H1 (cell line): ENCODE data around the gene ASTN2. TPM values are rescaled to one million over a fixed set of nuclear protein-coding genes. Genes with fewer than 3 reads are reported as not detected.

Experiments
- CTCF ChIA-PET: fragments of 300-600 bp; sonication (Branson Sonifier 250); formaldehyde crosslinking; loops from one replicate; lab custom pipeline; 2021; ENCODE audit not compliant: partially characterized antibody; lab: Charles Lee
- POLR2A ChIA-PET: fragments of 300-600 bp; sonication (Branson Sonifier 250); formaldehyde crosslinking; loops from one replicate; lab custom pipeline; 2021; ENCODE audit warnings: inconsistent platforms; ENCODE audit not compliant: partially characterized antibody; lab: Charles Lee
- DNase-seq, 2 experiments: peaks; one replicate each; pipeline versions ENCODE4 v3.0.0 to v3.0.0-alpha.2; 2010 to 2022; ENCODE audit warnings: low spot score in 2 of 2, low read depth in 1 of 2, mixed read lengths in 1 of 2
- FAIRE-seq: peaks from 2 replicates; lab custom pipeline; 2011; peaks lifted over from hg19 to GRCh38; lab: Jason Lieb, UNC
- H2AFZ ChIP-seq: 2 replicates; pipeline ENCODE4 v1.8.1; 2012; ENCODE audit warnings: low read length, inconsistent platforms
- H2AK5ac ChIP-seq: 2 replicates; pipeline ENCODE4 v1.6.1; 2013; ENCODE audit warnings: low read depth, low read length
- H2BK120ac ChIP-seq: replicated peaks from 2 replicates; pipeline ENCODE3; 2013; ENCODE audit warnings: low read depth, low read length, inconsistent platforms
- H2BK12ac ChIP-seq: 2 replicates; pipeline ENCODE4 v1.6.1; 2013; ENCODE audit warnings: low read depth, low read length
- H2BK15ac ChIP-seq: 2 replicates; pipeline ENCODE4 v1.6.1; 2013; ENCODE audit warnings: low read length
- H2BK20ac ChIP-seq: 2 replicates; pipeline ENCODE4 v1.6.1; 2013; ENCODE audit warnings: low read length
- H2BK5ac ChIP-seq: 2 replicates; pipeline ENCODE4 v1.6.1; 2013; ENCODE audit warnings: low read depth, low read length
- H3K14ac ChIP-seq: 2 replicates; pipeline ENCODE4 v1.6.1; 2013; ENCODE audit warnings: inconsistent platforms; ENCODE audit not compliant: insufficient read length
- H3K18ac ChIP-seq: 2 replicates; pipeline ENCODE4 v1.6.1; 2013; ENCODE audit warnings: low read length; ENCODE audit errors: extremely low read depth
- H3K23ac ChIP-seq: 2 replicates; pipeline ENCODE4 v1.6.1; 2013; ENCODE audit warnings: inconsistent platforms; ENCODE audit not compliant: insufficient read length
- H3K23me2 ChIP-seq: 2 replicates; pipeline ENCODE4 v1.6.1; 2013; ENCODE audit warnings: low read depth, low read length
- H3K27ac ChIP-seq: 2 replicates; pipeline ENCODE4 v1.6.1; 2011; ENCODE audit warnings: low read depth, low read length, inconsistent platforms
- H3K27me3 ChIP-seq, 4 experiments: replicated peaks in 1 of 4; 1 replicate in 1 of 4; 2 replicates in 3 of 4; pipeline versions ENCODE4 v1.6.1 to v1.8.1; 2011 to 2013; ENCODE audit warnings: low read length in 3 of 4, mild to moderate bottlenecking in 3 of 4, inconsistent platforms in 2 of 4, mixed read lengths in 2 of 4, moderate library complexity in 1 of 4; ENCODE audit not compliant: control insufficient read depth in 3 of 4, insufficient read depth in 3 of 4; ENCODE audit errors: extremely low read depth in 1 of 4
- H3K36me3 ChIP-seq, 4 experiments: 2 replicates each; pipeline versions ENCODE4 v1.6.1 to v1.8.1; 2011 to 2013; ENCODE audit warnings: mild to moderate bottlenecking in 4 of 4, low read length in 3 of 4, moderate library complexity in 2 of 4, control low read depth in 1 of 4, inconsistent platforms in 1 of 4; ENCODE audit not compliant: insufficient read depth in 4 of 4, control insufficient read depth in 2 of 4
- H3K4ac ChIP-seq: replicated peaks from 2 replicates; pipeline ENCODE3; 2013; ENCODE audit warnings: low read length, low read depth, mixed read lengths, inconsistent platforms; ENCODE audit not compliant: insufficient read length
- H3K4me1 ChIP-seq, 4 experiments: replicated peaks in 1 of 4; 1 replicate in 1 of 4; 2 replicates in 3 of 4; pipeline versions ENCODE4 v1.6.1 to v1.8.1; 2011 to 2013; ENCODE audit warnings: low read length in 3 of 4, inconsistent platforms in 2 of 4, mixed read lengths in 1 of 4; ENCODE audit not compliant: insufficient read depth in 4 of 4, control insufficient read depth in 3 of 4
- H3K4me2 ChIP-seq, 2 experiments: 2 replicates each; pipeline versions ENCODE4 v1.6.1 to v1.8.1; 2011 to 2013; ENCODE audit warnings: low read depth in 2 of 2, low read length in 2 of 2, control low read depth in 1 of 2, inconsistent platforms in 1 of 2, mild to moderate bottlenecking in 1 of 2; ENCODE audit not compliant: insufficient read depth in 1 of 2
- H3K4me3 ChIP-seq, 4 experiments: fragments of 200-600, 300-600 bp in 1 of 4; sonication (generic), shearing (Covaris generic), sonication (Bioruptor Twin) in 1 of 4; 2 replicates each; pipeline versions ENCODE4 v1.5.1 to v1.8.1; 2011 to 2016; ENCODE audit warnings: low read length in 4 of 4, low read depth in 3 of 4, control low read depth in 2 of 4, inconsistent platforms in 2 of 4, mild to moderate bottlenecking in 2 of 4, mixed read lengths in 1 of 4, moderate library complexity in 1 of 4; ENCODE audit not compliant: insufficient read depth in 2 of 4; ENCODE audit errors: extremely low read depth in 1 of 4
- H3K56ac ChIP-seq: replicated peaks from 2 replicates; pipeline ENCODE3; 2013; ENCODE audit warnings: low read depth, mild to moderate bottlenecking, mixed read lengths, low read length, inconsistent platforms; ENCODE audit not compliant: insufficient read length
- H3K79me1 ChIP-seq: 2 replicates; pipeline ENCODE4 v1.6.1; 2013; ENCODE audit warnings: low read depth, low read length, control low read depth
- H3K79me2 ChIP-seq, 2 experiments: 2 replicates each; pipeline versions ENCODE4 v1.6.1 to v1.8.1; 2012 to 2013; ENCODE audit warnings: low read length in 2 of 2, mild to moderate bottlenecking in 2 of 2, inconsistent platforms in 1 of 2; ENCODE audit not compliant: insufficient read depth in 2 of 2, control insufficient read depth in 1 of 2
- H3K9ac ChIP-seq, 4 experiments: replicated peaks in 1 of 4; 1 replicate in 1 of 4; 2 replicates in 3 of 4; pipeline versions ENCODE4 v1.6.1 to v1.8.1; 2011 to 2013; ENCODE audit warnings: low read depth in 3 of 4, low read length in 3 of 4, control low read depth in 2 of 4, mild to moderate bottlenecking in 2 of 4, moderate library complexity in 2 of 4, inconsistent platforms in 1 of 4; ENCODE audit errors: extremely low read depth in 1 of 4
- H3K9me3 ChIP-seq, 2 experiments: 2 replicates each; pipeline versions ENCODE4 v1.6.1 to v1.8.1; 2012 to 2013; ENCODE audit warnings: mild to moderate bottlenecking in 2 of 2, moderate library complexity in 2 of 2, control low read depth in 1 of 2, inconsistent platforms in 1 of 2, low read depth in 1 of 2, low read length in 1 of 2, mixed read lengths in 1 of 2; ENCODE audit not compliant: insufficient read depth in 2 of 2
- H4K20me1 ChIP-seq, 2 experiments: replicated peaks in 1 of 2; 2 replicates each; pipeline versions ENCODE3 to v1.8.1; 2011 to 2013; ENCODE audit warnings: inconsistent platforms in 2 of 2, low read length in 2 of 2, mild to moderate bottlenecking in 1 of 2; ENCODE audit not compliant: insufficient read depth in 2 of 2, control insufficient read depth in 1 of 2
- H4K5ac ChIP-seq: 2 replicates; pipeline ENCODE4 v1.6.1; 2013; ENCODE audit warnings: low read length, low read depth, mixed read lengths, inconsistent platforms; ENCODE audit not compliant: insufficient read length
- H4K8ac ChIP-seq: 2 replicates; pipeline ENCODE4 v1.8.0; 2013; ENCODE audit warnings: mild to moderate bottlenecking, moderate library complexity, low read length, inconsistent platforms; ENCODE audit not compliant: insufficient read depth; ENCODE audit errors: extremely low read depth
- H4K91ac ChIP-seq: replicated peaks from 2 replicates; pipeline ENCODE3; 2013; ENCODE audit warnings: low read length, mixed read lengths, inconsistent platforms; ENCODE audit not compliant: insufficient read length
- CBX8 ChIP-seq: fragments of 300-800, 300-1000 bp; sonication (generic); IDR thresholded peaks from 2 replicates; pipeline ENCODE4 v1.7.1; 2016; ENCODE audit warnings: low read depth, low read length, borderline replicate concordance
- GTF2F1 ChIP-seq: IDR thresholded peaks from 2 replicates; pipeline ENCODE4 v1.6.1; 2012; ENCODE audit warnings: low read depth, low read length, improper control_type of control experiment, borderline replicate concordance
- JUND ChIP-seq: IDR thresholded peaks from 2 replicates; pipeline ENCODE4 v1.6.1; 2011; ENCODE audit warnings: mild to moderate bottlenecking, improper control_type of control experiment, low read length
- KDM1A ChIP-seq: fragments of 200-600, 300-600 bp; sonication (generic); IDR thresholded peaks from 2 replicates; pipeline ENCODE4 v1.7.1; 2016; ENCODE audit warnings: mild to moderate bottlenecking, low read length, borderline replicate concordance
- MAFK ChIP-seq: IDR thresholded peaks from 2 replicates; pipeline ENCODE4 v1.6.1; 2012; ENCODE audit warnings: low read depth, mild to moderate bottlenecking, improper control_type of control experiment, low read length
- RFX5 ChIP-seq: IDR thresholded peaks from 2 replicates; pipeline ENCODE4 v1.6.1; 2011; ENCODE audit warnings: low read depth, low read length, improper control_type of control experiment, borderline replicate concordance
- RXRA ChIP-seq: IDR thresholded peaks from 2 replicates; pipeline ENCODE4 v1.6.1; 2011; ENCODE audit warnings: low read depth, mild to moderate bottlenecking, low read length, moderate library complexity; ENCODE audit not compliant: insufficient read depth
- SP2 ChIP-seq: IDR thresholded peaks from 2 replicates; pipeline ENCODE4 v1.6.1; 2012; ENCODE audit warnings: mild to moderate bottlenecking, low read length, inconsistent platforms
- SRF ChIP-seq: IDR thresholded peaks from 2 replicates; pipeline ENCODE4 v1.6.1; 2011; ENCODE audit warnings: mild to moderate bottlenecking, low read depth, low read length, moderate library complexity
- TAF7 ChIP-seq: optimal IDR thresholded peaks from 2 replicates; pipeline ENCODE3; 2011; ENCODE audit warnings: low read depth, mild to moderate bottlenecking, inconsistent platforms, low read length, moderate library complexity, borderline replicate concordance
- WGBS, 2 experiments: shearing (Covaris generic) in 1 of 2; methylation state at CpG; one replicate each; pipeline versions ENCODE4 v1.1.6 to v1.1.7; 2013 to 2015; ENCODE audit warnings: low lambda C conversion rate in 2 of 2, mixed read lengths in 2 of 2, inconsistent platforms in 1 of 2, low coverage in 1 of 2, missing lambda C conversion rate in 1 of 2; ENCODE audit not compliant: insufficient replicate concordance in 2 of 2, insufficient coverage in 1 of 2, insufficient read length in 1 of 2; ENCODE audit errors: extremely low coverage in 1 of 2, missing lambda C conversion rate in 1 of 2; 5-methylcytosine and 5-hydroxymethylcytosine counted together
- polyA plus RNA-seq, 7 experiments: library from polyadenylated mRNA; depleted of rRNA in 3 of 7; stranded (reverse) in 5 of 7; unstranded in 2 of 7; fragments of >200 nt in 5 of 7; fragments of 200-250 nt in 2 of 7; gene quantifications; 1 replicate in 5 of 7; 2 replicates in 1 of 7; 4 replicates in 1 of 7; pipeline versions ENCODE4 v1.2.1 to v1.2.3, GENCODE V29; 2011 to 2013; ENCODE audit warnings: missing spikeins in 2 of 7, mixed read lengths in 2 of 7
- total RNA-seq: library from RNA; stranded (reverse); fragmentation: NEBNext Ultra II Directional; extraction: Animal tissue kit (Norgen Biotek cat#: 25700); gene quantifications from 2 replicates; pipeline ENCODE4 v1.2.1, GENCODE V29; 2021
- TF ChIP-seq, protein P1 (sequence below): IDR thresholded peaks from 2 replicates; pipeline ENCODE4 v1.6.1; 2012; ENCODE audit warnings: inconsistent platforms
- TF ChIP-seq, protein P2 (sequence below), 3 experiments: IDR thresholded peaks; 1 replicate in 2 of 3; 2 replicates in 1 of 3; pipeline versions ENCODE4 v1.5.1 to v1.6.1; 2011; ENCODE audit warnings: low read length in 3 of 3, mild to moderate bottlenecking in 3 of 3, inconsistent platforms in 2 of 3, low read depth in 1 of 3, moderate library complexity in 1 of 3; ENCODE audit not compliant: insufficient read depth in 1 of 3; ENCODE audit errors: control extremely low read depth in 1 of 3

ASTN2 gene
- total and polyA plus RNA-seq, 2 of the 8 experiments (the other 6 are each of a cell fraction or from before 2014, with no cell fraction given): 8.2 to 13.7 TPM

DNA sequence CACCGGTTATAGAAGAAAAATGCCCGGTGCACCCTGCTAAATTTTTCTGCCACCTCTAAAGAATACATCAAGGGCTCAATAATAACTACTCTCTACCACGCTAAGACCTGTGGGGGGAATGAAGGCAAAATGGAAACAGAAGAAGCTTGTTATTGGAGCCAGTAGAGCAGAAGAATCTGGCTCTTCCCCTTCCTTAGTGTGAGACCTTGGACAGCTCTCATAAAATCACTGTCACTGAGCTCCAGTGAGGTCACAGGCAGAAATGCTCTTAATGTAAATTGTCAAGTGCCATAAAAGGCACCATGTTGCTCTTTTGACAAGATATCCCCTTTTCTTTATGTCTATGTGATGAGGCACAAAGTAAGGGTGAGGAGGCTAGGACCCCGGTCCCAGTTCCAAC, 74.4 kb downstream of the ASTN2 start:
- DNase-seq: no peak
- no peak overlapping the region for H2BK15ac ChIP-seq
- H3K36me3 ChIP-seq: no peaks in the 10 kb centered on the region
- no peak overlapping the region for H3K56ac ChIP-seq
- no peak overlapping the region for H2BK5ac ChIP-seq
- H3K23me2 ChIP-seq: no peaks in the 10 kb centered on the region
- 75% methylated on average over 3 of the region's 4 CpGs; no CpG with 5 or more reads in 1 of the 2 experiments for WGBS, 2 experiments
- H4K20me1 ChIP-seq: no peaks in the 10 kb centered on the region
- no peak overlapping the region for H2AFZ ChIP-seq
- no peak overlapping the region for H3K14ac ChIP-seq
- POLR2A ChIA-PET: no interaction called here
- H2BK20ac ChIP-seq: no peak overlapping the region
- no peak overlapping the region for H3K18ac ChIP-seq
- no peaks in the 10 kb centered on the region for H3K79me1 ChIP-seq
- no peak overlapping the region for H4K5ac ChIP-seq
- no peak overlapping the region for H2BK12ac ChIP-seq
- H4K91ac ChIP-seq: no peak overlapping the region
- H4K8ac ChIP-seq: no peak overlapping the region
- no peak overlapping the region for H2AK5ac ChIP-seq
- no peak for FAIRE-seq
- H3K4me3 ChIP-seq: no peak overlapping the region
- H3K4ac ChIP-seq: no peak overlapping the region
- no peaks in the 10 kb centered on the region for H3K79me2 ChIP-seq
- H3K27ac ChIP-seq: no peak overlapping the region
- no peak overlapping the region for H3K23ac ChIP-seq
- no peaks in the 10 kb centered on the region for H3K9me3 ChIP-seq
- no peak overlapping the region for H3K9ac ChIP-seq
- H3K4me1 ChIP-seq: peaks cover 0 to 13% (median 1%) of the 10 kb centered on the region in 4 experiments; a peak in 1 of 7 replicates
- H3K4me2 ChIP-seq: no peak overlapping the region
- H2BK120ac ChIP-seq: no peak overlapping the region
- no peaks in the 10 kb centered on the region for H3K27me3 ChIP-seq
- CTCF ChIA-PET: interaction anchor here (0.9 kb wide), 1 partner anchor 266 kb away, joined by 3 read pairs; no protein-coding TSS in a partner anchor
- no peak for TF ChIP-seq CBX8
- TF ChIP-seq, protein P1, sequence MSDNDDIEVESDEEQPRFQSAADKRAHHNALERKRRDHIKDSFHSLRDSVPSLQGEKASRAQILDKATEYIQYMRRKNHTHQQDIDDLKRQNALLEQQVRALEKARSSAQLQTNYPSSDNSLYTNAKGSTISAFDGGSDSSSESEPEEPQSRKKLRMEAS: no peak
- TF ChIP-seq KDM1A: no peak
- no peak for TF ChIP-seq SRF
- no peak for TF ChIP-seq SP2
- TF ChIP-seq RXRA: no peak
- no peak for TF ChIP-seq RFX5
- no peak for TF ChIP-seq JUND
- TF ChIP-seq, protein P2, sequence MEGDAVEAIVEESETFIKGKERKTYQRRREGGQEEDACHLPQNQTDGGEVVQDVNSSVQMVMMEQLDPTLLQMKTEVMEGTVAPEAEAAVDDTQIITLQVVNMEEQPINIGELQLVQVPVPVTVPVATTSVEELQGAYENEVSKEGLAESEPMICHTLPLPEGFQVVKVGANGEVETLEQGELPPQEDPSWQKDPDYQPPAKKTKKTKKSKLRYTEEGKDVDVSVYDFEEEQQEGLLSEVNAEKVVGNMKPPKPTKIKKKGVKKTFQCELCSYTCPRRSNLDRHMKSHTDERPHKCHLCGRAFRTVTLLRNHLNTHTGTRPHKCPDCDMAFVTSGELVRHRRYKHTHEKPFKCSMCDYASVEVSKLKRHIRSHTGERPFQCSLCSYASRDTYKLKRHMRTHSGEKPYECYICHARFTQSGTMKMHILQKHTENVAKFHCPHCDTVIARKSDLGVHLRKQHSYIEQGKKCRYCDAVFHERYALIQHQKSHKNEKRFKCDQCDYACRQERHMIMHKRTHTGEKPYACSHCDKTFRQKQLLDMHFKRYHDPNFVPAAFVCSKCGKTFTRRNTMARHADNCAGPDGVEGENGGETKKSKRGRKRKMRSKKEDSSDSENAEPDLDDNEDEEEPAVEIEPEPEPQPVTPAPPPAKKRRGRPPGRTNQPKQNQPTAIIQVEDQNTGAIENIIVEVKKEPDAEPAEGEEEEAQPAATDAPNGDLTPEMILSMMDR (IDR thresholded peaks at IDR 0.05; ENCODE audit: control extremely low read depth in 1 of 3, insufficient read depth in 1 of 3, low read depth in 1 of 3, low read length in 3 of 3): no peak
- TF ChIP-seq GTF2F1: no peak
- no peak for TF ChIP-seq TAF7
- no peak for TF ChIP-seq MAFK
